HCT116 (cell line): ENCODE data around the gene TMEM247. TPM values are rescaled to one million over a fixed set of nuclear protein-coding genes. Genes with fewer than 3 reads are reported as not detected.

ENCODE experiments used
- ATAC-seq: fragments of 200-7000 bp; cut with Tn5 transposase; 2 replicates; pipeline ENCODE4 v1.9.1; 2020; ENCODE audit warnings: mild to moderate bottlenecking, moderate library complexity
- BruUV-seq: library from RNA; stranded (reverse); fragments of 400-500 nt; replicated peaks from 2 replicates; lab custom pipeline; 2021; lab: Mats Ljungman, UMichigan
- CTCF ChIA-PET: fragments of 300-600 bp; sonication (Branson Sonifier 250); formaldehyde crosslinking; loops from one replicate; lab custom pipeline; 2021; ENCODE audit warnings: antibody characterized with exemption; lab: Charles Lee
- POLR2A ChIA-PET: fragments of 300-600, 350-600 bp; sonication (Branson Sonifier 250); formaldehyde crosslinking; loops from one replicate; lab custom pipeline; 2021; ENCODE audit warnings: antibody characterized with exemption; lab: Charles Lee
- RAD21 ChIA-PET, 2 experiments: fragments of 300-600 bp; sonication (Branson Sonifier 250); formaldehyde crosslinking; loops; one replicate each; lab custom pipeline; 2023; ENCODE audit warnings: low total read pairs in 2 of 2; ENCODE audit not compliant: uncharacterized antibody in 2 of 2, unreplicated experiment in 2 of 2, low non-redundant PET in 1 of 2; lab: Charles Lee
- DNase-seq: peaks from one replicate; pipeline ENCODE4 v3.0.0-alpha.2; 2010; ENCODE audit warnings: low read depth, low spot score
- H2AFZ ChIP-seq: fragments of 200-600 bp; shearing (Covaris generic), sonication (generic); 2 replicates; pipeline ENCODE4 v1.6.1; 2017; ENCODE audit warnings: low read depth, mixed run types, mixed read lengths, antibody characterized with exemption, low read length; ENCODE audit not compliant: poor library complexity, severe bottlenecking
- H3K27ac ChIP-seq: 2 replicates; pipeline ENCODE4 v1.5.1; 2012; ENCODE audit warnings: low read depth, low read length
- H3K27me3 ChIP-seq: fragments of 200-600 bp; sonication (generic); 2 replicates; pipeline ENCODE4 v1.6.1; 2016; ENCODE audit warnings: mixed run types, low read length, mixed read lengths; ENCODE audit not compliant: insufficient read depth
- H3K36me3 ChIP-seq, 2 experiments: fragments of 200-500 bp in 1 of 2; fragments of 200-600 bp in 1 of 2; sonication (Bioruptor generic) in 1 of 2; sonication (generic) in 1 of 2; 2 replicates each; pipeline versions ENCODE4 v1.5.1 to v1.6.1; 2014 to 2016; ENCODE audit warnings: low read length in 2 of 2, inconsistent platforms in 1 of 2, mixed read lengths in 1 of 2, mixed run types in 1 of 2; ENCODE audit not compliant: insufficient read depth in 2 of 2, control insufficient read depth in 1 of 2
- H3K4me1 ChIP-seq, 2 experiments: fragments of 200-600 bp in 1 of 2; sonication (generic) in 1 of 2; 2 replicates each; pipeline versions ENCODE4 v1.5.1 to v1.6.1; 2012 to 2017; ENCODE audit warnings: low read length in 2 of 2, inconsistent platforms in 1 of 2, mild to moderate bottlenecking in 1 of 2, mixed read lengths in 1 of 2, mixed run types in 1 of 2, moderate library complexity in 1 of 2; ENCODE audit not compliant: insufficient read depth in 2 of 2, control insufficient read depth in 1 of 2
- H3K4me2 ChIP-seq: fragments of 200-600 bp; sonication (generic); 2 replicates; pipeline ENCODE4 v1.6.1; 2017; ENCODE audit warnings: mixed run types, low read length, mixed read lengths
- H3K4me3 ChIP-seq, 2 experiments: fragments of 200-600 bp in 1 of 2; sonication (generic) in 1 of 2; replicated peaks in 1 of 2; 2 replicates each; pipeline ENCODE4 v1.5.1; 2011 to 2016; ENCODE audit warnings: low read length in 2 of 2, control low read depth in 1 of 2, low read depth in 1 of 2, mild to moderate bottlenecking in 1 of 2, mixed read lengths in 1 of 2, mixed run types in 1 of 2
- H3K79me2 ChIP-seq: fragments of 200-600 bp; sonication (generic); 2 replicates; pipeline ENCODE4 v1.6.1; 2017; ENCODE audit warnings: mild to moderate bottlenecking, mixed run types, low read length, moderate library complexity, mixed read lengths; ENCODE audit not compliant: insufficient read depth
- H3K9ac ChIP-seq: fragments of 200-600 bp; sonication (generic); 2 replicates; pipeline ENCODE4 v1.6.1; 2016; ENCODE audit warnings: low read length, mixed read lengths
- H3K9me2 ChIP-seq: fragments of 200-600 bp; sonication (generic), shearing (Covaris generic); 2 replicates; pipeline ENCODE4 v1.6.1; 2017; ENCODE audit warnings: mixed run types, mild to moderate bottlenecking, moderate library complexity; ENCODE audit not compliant: insufficient read depth
- H3K9me3 ChIP-seq, 2 experiments: fragments of 200-500 bp in 1 of 2; fragments of 200-600 bp in 1 of 2; sonication (Bioruptor generic) in 1 of 2; sonication (generic) in 1 of 2; 2 replicates each; pipeline ENCODE4 v1.6.1; 2014 to 2017; ENCODE audit warnings: low read length in 2 of 2, mixed read lengths in 2 of 2, inconsistent platforms in 1 of 2, low read depth in 1 of 2, mild to moderate bottlenecking in 1 of 2, mixed run types in 1 of 2, moderate library complexity in 1 of 2; ENCODE audit not compliant: control insufficient read depth in 1 of 2, insufficient read depth in 1 of 2
- H4K20me1 ChIP-seq: fragments of 200-600 bp; sonication (generic), shearing (Covaris generic); 2 replicates; pipeline ENCODE4 v1.6.1; 2017; ENCODE audit warnings: mixed run types, mild to moderate bottlenecking, moderate library complexity; ENCODE audit not compliant: insufficient read depth
- CBX3 ChIP-seq: IDR thresholded peaks from 2 replicates; pipeline ENCODE4 v1.6.1; 2012; ENCODE audit warnings: low read depth
- JUND ChIP-seq: IDR thresholded peaks from 2 replicates; pipeline ENCODE4 v1.6.1; 2012
- POLR2A ChIP-seq: IDR thresholded peaks from 2 replicates; pipeline ENCODE4 v1.7.0; 2011; ENCODE audit warnings: borderline replicate concordance; ENCODE audit not compliant: insufficient read depth, insufficient read length; ENCODE audit errors: extremely low read depth
- REST ChIP-seq: IDR thresholded peaks from 2 replicates; pipeline ENCODE4 v1.6.1; 2012; ENCODE audit warnings: low read depth
- SIN3A ChIP-seq: IDR thresholded peaks from 2 replicates; pipeline ENCODE4 v1.6.1; 2012; ENCODE audit warnings: low read depth
- SRF ChIP-seq: IDR thresholded peaks from 2 replicates; pipeline ENCODE4 v1.6.1; 2012; ENCODE audit warnings: low read depth
- YY1 ChIP-seq: IDR thresholded peaks from 2 replicates; pipeline ENCODE4 v1.6.1; 2011; ENCODE audit warnings: low read length, low read depth, moderate library complexity, mild to moderate bottlenecking; ENCODE audit not compliant: insufficient replicate concordance; ENCODE audit errors: extremely low read depth
- ZFX ChIP-seq: fragments of 450-650 bp; IDR thresholded peaks from 2 replicates; pipeline ENCODE4 v1.6.1; 2017
- ZNF274 ChIP-seq: fragments of 200-500 bp; sonication (Bioruptor generic); IDR thresholded peaks from 2 replicates; pipeline ENCODE4 v1.6.1; 2014; ENCODE audit warnings: mild to moderate bottlenecking, low read depth, low read length, inconsistent platforms
- intact Hi-C: fragments of 100-400 bp; cut with micrococcal nuclease; formaldehyde crosslinking; loops from 2 replicates; pipeline ENCODE4 v1.10.0; 2022
- total RNA-seq: library from RNA; stranded (reverse); gene quantifications from one replicate; pipeline ENCODE4 v1.2.1, GENCODE V29; 2021; ENCODE audit not compliant: unreplicated experiment

TMEM247 gene
- total RNA-seq, 1 experiment from 2014 or later, result not detected

- ATAC-seq, result no peak
- ChIA-PET CTCF (no interaction called here), RAD21 (no interaction called here), POLR2A (no interaction called here)
- no peaks in the 10 kb centered on the region for H3K27me3 ChIP-seq
- intact Hi-C loops, result no loop called here
- no peaks in the 10 kb centered on the region for H3K79me2 ChIP-seq
- H3K4me2 ChIP-seq, result no peak overlapping the region
- no peak for DNase-seq
- H3K9ac ChIP-seq, result no peak overlapping the region
- H3K27ac ChIP-seq, result no peak overlapping the region
- no peaks in the 10 kb centered on the region for H3K9me3 ChIP-seq
- H3K4me3 ChIP-seq, result no peak overlapping the region
- peaks cover 0 to 16% of the 10 kb centered on the region in 2 experiments; a peak in 3 of 4 replicates for H3K4me1 ChIP-seq
- BruUV-seq, result no TSS peak
- no peaks in the 10 kb centered on the region for H4K20me1 ChIP-seq
- TF ChIP-seq YY1, result no peak
- TF ChIP-seq REST, result no peak
- no peak for TF ChIP-seq ZFX
- TF ChIP-seq ZNF274, result no peak
- no peak for TF ChIP-seq SIN3A
- no peak for TF ChIP-seq JUND
- no peak for TF ChIP-seq SRF
- TF ChIP-seq CBX3, result no peak
- no peak for TF ChIP-seq POLR2A
- no peaks in the 10 kb centered on the region for H3K9me2 ChIP-seq
- no peak overlapping the region for H2AFZ ChIP-seq
- no peaks in the 10 kb centered on the region for H3K36me3 ChIP-seq
Measured at GRCh38 chr2:46502291-46502885, 23.0 kb downstream of the TMEM247 start.
